ENCODE results near the gene NRP2.

- TF ChIP-seq, protein P1, sequence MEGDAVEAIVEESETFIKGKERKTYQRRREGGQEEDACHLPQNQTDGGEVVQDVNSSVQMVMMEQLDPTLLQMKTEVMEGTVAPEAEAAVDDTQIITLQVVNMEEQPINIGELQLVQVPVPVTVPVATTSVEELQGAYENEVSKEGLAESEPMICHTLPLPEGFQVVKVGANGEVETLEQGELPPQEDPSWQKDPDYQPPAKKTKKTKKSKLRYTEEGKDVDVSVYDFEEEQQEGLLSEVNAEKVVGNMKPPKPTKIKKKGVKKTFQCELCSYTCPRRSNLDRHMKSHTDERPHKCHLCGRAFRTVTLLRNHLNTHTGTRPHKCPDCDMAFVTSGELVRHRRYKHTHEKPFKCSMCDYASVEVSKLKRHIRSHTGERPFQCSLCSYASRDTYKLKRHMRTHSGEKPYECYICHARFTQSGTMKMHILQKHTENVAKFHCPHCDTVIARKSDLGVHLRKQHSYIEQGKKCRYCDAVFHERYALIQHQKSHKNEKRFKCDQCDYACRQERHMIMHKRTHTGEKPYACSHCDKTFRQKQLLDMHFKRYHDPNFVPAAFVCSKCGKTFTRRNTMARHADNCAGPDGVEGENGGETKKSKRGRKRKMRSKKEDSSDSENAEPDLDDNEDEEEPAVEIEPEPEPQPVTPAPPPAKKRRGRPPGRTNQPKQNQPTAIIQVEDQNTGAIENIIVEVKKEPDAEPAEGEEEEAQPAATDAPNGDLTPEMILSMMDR (IDR thresholded peaks at IDR 0.05) = no peak
- no peak for TF ChIP-seq POLR2A (IDR thresholded peaks at IDR 0.05)
These were observed 87.6 kb downstream of the NRP2 start for GRCh38 chr2:205769879-205770278.
